Stimulated activated naive CD8-positive, alpha-beta T cell treated with anti-CD3 and anti-CD28 coated beads, Interleukin-15, Interleukin-2, amounts not matched to agents 100 U/mL and 50 U/mL, for 24 hours (primary cell): Measurements from ENCODE around the gene ZNF736.
"Not testable (repeated sequence)": the region's sequence is repeated elsewhere in the genome, so short reads cannot be mapped to it uniquely, and the experiment has no call there.

Experiments
- ATAC-seq: fragments of 150-1000 bp; cut with Tn5 transposase; one replicate; pipeline ENCODE4 v1.10.0; 2021
- DNase-seq: peaks from one replicate; pipeline ENCODE4 v3.0.0; 2021

Gene ZNF736

DNA sequence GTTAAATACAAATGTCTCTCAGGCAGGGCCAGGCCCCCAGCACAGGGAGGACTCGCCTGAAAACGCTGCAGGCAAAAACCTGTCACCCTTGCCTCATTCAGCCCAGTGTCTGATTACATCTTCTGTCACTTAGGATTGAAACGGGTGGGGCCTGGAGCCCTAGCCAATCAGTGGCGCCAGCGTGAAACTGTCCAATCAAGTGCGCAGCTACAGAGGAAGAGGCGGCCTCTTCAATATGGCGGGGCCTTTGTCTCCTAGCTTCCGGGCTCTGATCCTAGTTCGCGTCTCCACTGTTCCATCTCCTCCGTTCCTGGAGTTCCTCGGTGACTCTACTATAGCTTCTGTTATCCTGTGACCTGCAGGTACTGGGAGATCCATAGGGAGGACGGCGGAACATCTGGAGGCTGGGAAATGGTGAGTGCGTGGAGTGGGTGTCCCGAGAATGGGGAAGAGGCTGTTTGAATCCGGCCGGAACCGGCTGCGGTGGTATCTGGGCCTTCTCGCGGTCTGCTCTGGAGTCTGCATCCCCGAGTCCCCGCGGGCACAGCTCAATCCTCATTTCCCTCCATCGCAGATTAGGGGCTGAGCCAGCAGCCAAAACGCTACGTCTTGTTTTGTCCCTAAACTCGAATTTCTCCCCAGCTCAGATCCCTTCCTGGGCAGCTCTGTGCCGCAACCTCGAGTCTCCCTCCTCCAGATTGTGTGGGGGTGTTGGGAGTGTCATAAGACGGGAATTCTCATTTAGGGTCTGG lies at the start of gene ZNF736:
Gene ZNF736, plus strand, starts transcription at position 222 of the 752 bp plus-strand sequence. Its CDS starts 190 bp downstream, at position 412.
- ATAC-seq: peak; percentile 100
- peak; percentile 82 for DNase-seq

- DNase-seq (no peak), ATAC-seq (no peak)
Measured at GRCh38 chr7:64266341-64266919, 47.3 kb upstream of the ZNF736 start.

DNA sequence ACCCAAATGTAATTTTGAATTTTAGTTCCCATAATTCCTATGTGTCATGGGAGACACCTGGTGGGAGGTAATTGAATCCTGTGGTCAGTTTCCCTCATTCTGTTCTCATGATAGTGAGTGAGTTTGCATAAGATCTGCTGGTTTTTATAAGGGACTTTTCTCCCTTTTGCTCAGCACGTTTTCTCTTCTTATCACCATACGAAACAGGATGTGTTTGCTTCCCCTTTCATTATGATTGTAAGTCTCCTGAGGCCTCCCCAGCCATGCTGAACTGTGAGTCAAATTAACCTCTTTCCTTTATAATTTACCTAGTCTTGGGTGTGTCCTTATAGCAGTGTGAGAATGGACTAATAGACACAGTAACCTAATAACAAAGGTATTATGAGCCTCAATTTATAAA lies 36.1 kb upstream of the ZNF736 start:
- DNase-seq (no peak), ATAC-seq (no peak)

DNA sequence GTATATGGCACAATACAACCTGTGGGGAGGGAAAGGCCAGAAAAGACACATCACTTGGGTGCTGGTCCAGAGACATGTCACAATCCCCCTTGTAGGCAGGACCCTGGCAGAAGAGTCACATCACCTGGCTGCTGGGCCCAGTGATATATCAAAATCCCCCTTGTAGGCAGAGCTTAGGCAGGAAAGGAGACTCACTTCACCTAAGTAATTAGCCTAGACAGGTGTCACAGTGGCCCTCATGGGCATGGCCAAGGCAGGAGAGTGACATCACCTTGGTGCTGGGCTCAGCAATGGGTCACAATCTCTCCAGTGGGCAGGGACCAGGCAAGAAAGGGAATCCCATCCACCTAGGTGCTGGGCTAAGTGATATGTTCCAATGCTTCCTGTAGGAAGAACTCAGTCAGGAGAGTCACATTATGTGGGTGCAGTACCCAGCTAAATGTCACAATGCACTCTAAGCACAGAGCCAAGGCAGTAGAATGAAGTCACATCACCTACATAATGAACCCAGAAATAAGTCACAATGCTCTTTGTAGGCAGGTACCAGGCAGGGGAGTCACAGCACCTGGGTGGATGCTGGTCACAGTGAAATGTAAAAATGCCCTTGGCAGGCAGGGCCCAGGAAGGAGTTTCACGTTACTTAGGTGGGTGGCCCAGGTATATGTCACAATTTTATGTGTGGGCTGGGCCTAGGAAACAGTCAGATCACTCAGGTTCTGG lies 18.9 kb upstream of the ZNF736 start:
- ATAC-seq: no peak
- no peak for DNase-seq

DNA sequence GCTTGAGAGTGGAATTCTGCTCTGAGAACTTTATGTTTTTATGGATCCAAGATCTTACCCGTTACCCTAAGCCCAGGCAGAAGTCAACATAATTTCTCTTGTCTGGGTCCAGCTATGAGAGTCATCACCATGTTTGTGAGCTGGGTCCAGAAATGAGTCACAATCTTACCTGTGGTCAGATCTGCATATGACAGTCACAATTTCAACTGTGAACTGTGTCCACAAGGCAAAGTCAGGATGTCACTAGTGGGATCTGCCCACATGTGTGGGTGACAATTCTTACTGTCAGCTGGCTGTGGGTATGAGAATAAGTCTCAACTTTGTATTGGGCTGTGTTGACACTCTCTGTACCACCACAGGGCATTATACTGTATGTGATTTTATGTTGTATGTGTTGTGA lies 16.3 kb upstream of the ZNF736 start:
- peak; percentile 14 for ATAC-seq
- DNase-seq: not testable (repeated sequence)

GRCh38 chr7:64300641-64301405 lies 12.9 kb upstream of the ZNF736 start:
- DNase-seq: no peak

GRCh38 chr7:64307254-64308015 lies 6.3 kb upstream of the ZNF736 start:
- DNase-seq: peak; percentile 89
- ATAC-seq: peak; percentile 99

More at GRCh38 chr7:64300641-64301405, 12.9 kb upstream of the ZNF736 start:
- ATAC-seq: no peak

- DNase-seq: peak; percentile 13
Measured at GRCh38 chr7:64308016-64308270, 5.8 kb upstream of the ZNF736 start.

GRCh38 chr7:64310426-64310825 lies 3.3 kb upstream of the ZNF736 start:
- ATAC-seq: no peak
- DNase-seq: no peak

More at GRCh38 chr7:64308016-64308270, 5.8 kb upstream of the ZNF736 start:
- ATAC-seq: no peak

DNA sequence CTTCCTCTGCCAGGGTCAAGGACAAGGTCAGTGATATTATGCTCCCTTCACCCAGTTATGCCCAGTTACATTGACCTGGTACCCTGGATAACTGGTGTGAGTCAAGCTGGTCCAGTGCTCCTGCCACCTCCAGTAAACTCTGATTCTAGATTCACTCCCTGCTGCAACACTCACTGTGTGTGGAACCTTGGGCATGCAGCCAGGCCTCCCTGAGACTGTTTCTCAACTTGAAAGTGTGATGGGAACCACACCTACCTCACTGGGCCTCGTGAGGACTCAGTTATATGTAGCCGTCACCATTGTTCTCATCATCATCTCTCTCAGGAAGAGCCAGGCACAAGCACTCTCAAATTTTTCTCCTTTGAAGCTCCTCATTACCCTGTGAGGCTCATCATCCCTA lies 935 bp upstream of the ZNF736 start:
- ATAC-seq (no peak), DNase-seq (no peak)

GRCh38 chr7:64314566-64314965 lies 805 bp downstream of the ZNF736 start:
- ATAC-seq: no peak
- DNase-seq: no peak

DNA sequence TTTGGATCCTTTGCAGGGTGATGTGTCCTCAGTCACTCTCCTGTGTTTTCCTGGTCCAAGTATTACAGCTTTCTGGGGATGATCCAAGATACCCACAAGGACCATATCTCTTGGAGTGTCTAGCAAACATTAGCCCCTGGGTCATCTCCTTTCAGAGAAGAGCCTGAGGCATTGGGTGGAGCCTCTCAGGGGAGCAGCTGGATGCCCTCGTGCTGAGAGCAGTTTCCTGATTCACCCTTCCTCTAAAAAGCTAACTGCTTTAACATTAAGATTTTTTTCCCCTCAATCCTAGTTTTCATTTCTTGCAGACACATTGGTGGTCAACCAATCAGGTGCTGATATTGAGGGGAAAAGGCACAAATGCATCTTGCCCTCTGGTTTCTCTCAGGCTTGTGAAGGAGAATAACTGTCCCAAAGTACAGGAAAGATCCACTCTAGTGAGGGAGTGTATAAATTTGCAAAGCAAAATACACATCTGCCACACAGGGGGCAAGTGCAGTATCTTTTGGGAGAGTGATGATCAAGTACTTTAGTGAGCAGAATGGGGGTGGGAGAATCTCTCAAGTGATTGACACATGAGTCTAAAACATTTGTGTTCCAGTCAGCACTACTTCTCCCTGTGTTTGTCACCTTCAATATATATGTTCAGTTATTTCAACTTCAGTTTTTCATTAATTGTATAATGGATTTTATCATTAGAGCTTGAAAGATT lies 2.4 kb downstream of the ZNF736 start:
- ATAC-seq, DNase-seq: not testable (repeated sequence)

DNA sequence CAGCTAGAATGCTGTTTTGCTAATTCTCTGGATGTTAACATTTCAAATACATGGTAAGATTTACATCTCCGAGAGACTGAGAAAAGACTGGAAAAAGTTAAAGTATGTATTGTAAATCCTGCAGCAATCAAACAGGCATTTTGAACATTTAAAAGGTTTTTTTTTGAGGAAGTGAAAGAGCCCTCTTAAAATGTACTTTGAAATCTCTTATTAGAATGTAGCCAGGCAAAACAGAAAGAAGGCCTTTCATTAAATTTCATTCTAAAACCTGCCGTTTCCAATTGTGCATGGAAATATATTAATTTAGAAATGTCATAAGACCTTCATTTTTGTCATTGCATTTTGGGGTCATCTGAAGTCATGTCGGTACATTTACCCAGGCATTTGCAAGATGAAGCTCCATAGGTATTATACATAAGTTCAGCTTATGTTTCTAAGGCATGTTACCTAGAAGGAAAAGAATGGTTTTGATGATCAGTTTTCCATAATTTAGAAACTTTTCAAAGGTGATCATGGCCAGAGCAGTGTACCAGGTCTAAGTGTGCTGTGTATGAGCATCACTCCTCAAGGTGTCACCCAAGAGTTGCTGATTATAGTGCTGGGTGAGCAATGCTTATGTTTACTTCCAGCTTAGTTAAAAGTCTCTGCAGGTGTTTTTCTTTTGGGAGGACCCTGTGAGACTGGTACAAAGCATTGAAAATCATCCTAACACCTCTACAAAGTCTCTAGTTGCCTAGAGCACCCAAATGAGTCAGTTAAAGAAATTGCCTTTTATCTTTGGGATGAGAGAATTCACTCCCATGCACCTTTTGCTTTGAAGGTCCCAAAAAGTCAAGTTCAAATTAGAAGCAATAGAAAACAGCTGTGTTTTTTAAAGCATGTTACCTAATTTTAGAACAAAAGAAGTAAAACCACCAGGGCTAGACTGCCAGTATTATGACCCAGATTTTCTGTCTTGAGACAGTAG lies 7.1 kb downstream of the ZNF736 start:
- DNase-seq (no peak), ATAC-seq (no peak)

DNA sequence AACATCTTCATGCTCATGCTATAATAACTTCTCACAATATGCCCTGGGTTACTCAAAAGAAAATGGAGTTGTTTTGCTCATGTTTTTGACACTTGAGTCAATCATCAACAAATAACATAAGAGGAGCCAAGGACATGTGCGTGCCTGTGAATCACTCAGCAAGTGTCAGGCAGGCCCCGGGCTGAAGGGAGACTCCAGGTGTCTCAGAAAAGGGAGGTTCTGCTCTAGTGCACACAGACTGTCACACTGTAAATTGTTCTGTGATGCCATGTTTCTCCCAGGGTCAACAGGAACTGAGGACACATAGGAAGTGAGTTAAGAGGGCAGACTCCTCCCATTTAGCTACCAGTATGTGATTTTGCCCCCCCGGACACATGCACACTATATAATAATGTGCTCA lies 10.4 kb downstream of the ZNF736 start:
- ATAC-seq: not testable (repeated sequence)

DNA sequence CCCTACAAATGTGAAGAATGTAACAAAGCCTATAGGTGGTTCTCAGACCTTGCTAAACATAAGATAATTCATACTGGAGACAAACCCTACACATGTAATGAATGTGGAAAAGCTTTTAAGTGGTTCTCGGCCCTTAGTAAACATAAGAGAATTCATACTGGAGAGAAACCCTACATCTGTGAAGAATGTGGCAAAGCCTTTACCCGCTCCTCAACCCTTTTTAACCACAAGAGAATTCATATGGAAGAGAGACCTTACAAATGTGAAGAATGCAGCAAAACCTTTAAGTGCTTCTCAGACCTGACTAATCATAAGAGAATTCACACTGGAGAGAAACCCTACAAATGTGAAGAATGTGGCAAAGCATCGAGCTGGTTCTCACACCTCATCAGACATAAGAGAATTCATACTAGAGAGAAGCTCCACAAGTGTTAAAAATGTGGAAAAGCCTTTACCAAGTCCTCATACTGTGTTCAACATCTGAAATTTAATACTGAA lies 35.0 kb downstream of the ZNF736 start:
- DNase-seq, ATAC-seq: not testable (repeated sequence)

More for the DNA sequence above, 10.4 kb downstream of the ZNF736 start:
- DNase-seq: not testable (repeated sequence)

DNA sequence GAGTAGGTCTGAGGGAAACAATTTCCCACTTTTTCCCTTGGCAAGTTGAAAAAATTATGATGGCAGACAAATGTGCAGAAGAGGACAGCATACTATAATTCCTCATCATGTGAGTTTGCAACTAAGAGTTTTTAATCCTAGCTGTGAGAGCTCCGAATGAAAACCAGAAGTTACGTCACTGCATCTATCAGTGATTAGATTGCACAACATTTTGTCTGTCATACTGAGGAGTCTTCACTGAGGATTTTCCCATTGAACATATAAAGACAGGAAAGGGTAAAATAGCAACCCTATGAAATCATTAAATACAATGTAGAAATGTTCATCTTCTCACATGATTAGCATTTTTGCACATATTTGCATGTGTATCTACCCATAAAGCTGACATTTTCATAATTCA lies 45.8 kb downstream of the ZNF736 start:
- no peak for ATAC-seq

GRCh38 chr7:64371116-64371515 lies 57.4 kb downstream of the ZNF736 start:
- no peak for DNase-seq
- ATAC-seq: no peak

More for the DNA sequence above, 45.8 kb downstream of the ZNF736 start:
- DNase-seq: no peak

DNA sequence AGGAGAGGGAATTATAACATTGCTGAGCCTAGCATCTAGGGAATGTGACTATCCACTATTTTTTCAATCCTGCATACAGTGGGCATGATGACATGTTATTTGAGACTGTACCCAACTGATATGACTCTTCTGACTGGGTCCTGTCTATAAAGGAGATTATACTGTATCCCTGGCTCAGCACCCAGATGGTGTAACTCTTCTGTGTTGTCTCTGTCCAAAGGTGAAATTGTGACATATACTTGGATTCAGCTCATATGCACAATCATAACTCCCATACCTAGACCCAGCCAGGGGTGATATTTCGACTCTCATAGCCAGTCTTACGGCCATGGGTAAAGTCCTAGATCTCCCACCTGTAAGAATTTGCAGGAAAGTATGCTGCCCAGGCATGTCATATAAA lies 59.3 kb downstream of the ZNF736 start:
- no peak for ATAC-seq
- DNase-seq: no peak

- DNase-seq (no peak), ATAC-seq (no peak)
Measured at GRCh38 chr7:64400401-64400800, 86.6 kb downstream of the ZNF736 start.
